Brain microvascular endothelial cell (primary cell): ENCODE results near the gene KCNK10.

ENCODE experiments used
- DNase-seq: peaks from one replicate; pipeline ENCODE4 v3.0.0-alpha.2; 2020
- H3K27ac ChIP-seq: fragments of 250-450 bp; sonication (Bioruptor Pico); 2 replicates; pipeline ENCODE4 v1.5.1; 2020; ENCODE audit warnings: mild to moderate bottlenecking, moderate library complexity
- H3K27me3 ChIP-seq: fragments of 250-450 bp; sonication (Bioruptor Pico); replicated peaks from 2 replicates; pipeline ENCODE4 v1.5.1; 2020; ENCODE audit warnings: mild to moderate bottlenecking
- H3K36me3 ChIP-seq: fragments of 250-450 bp; sonication (Bioruptor Pico); replicated peaks from 2 replicates; pipeline ENCODE4 v1.5.1; 2020; ENCODE audit warnings: mild to moderate bottlenecking
- H3K4me3 ChIP-seq: 2 replicates; pipeline ENCODE4 v1.5.1; 2011; ENCODE audit warnings: low read depth, mild to moderate bottlenecking, control low read depth, low read length, moderate library complexity
- in situ Hi-C: cut with HindIII; loops from 2 replicates; pipeline ENCODE4 v1.10.0; 2017; ENCODE audit warnings: low sequenced_read_pairs, low pct_ligation_motif_present
- TF ChIP-seq, protein P1 (sequence below): IDR thresholded peaks from 2 replicates; pipeline ENCODE4 v1.5.1; 2011; ENCODE audit warnings: low read depth, mild to moderate bottlenecking, moderate library complexity, low read length, control low read depth, inconsistent platforms; ENCODE audit errors: missing control alignments

KCNK10 gene

DNA sequence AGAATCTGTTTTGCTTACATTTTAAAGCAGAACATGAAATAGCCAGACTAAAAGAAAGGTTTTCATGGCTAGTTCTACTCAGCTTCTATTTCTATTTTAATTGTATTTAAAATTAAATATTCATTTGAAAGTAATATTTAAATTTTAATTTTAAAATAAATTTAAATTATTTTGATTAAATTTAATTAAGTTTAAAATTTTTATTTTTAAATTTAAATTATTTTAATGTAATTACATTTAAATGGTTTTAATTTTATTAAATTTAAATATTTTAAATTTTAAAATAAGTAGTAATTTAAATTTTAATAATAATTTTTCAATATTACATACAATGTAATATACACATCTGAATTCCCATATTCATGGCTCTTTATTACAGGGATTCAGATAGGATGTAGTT, 17.3 kb upstream of the KCNK10 start:
- in situ Hi-C loops: no loop called here
- no peaks in the 10 kb centered on the region for H3K27me3 ChIP-seq
- H3K4me3 ChIP-seq: no peak overlapping the region
- TF ChIP-seq, protein P1, sequence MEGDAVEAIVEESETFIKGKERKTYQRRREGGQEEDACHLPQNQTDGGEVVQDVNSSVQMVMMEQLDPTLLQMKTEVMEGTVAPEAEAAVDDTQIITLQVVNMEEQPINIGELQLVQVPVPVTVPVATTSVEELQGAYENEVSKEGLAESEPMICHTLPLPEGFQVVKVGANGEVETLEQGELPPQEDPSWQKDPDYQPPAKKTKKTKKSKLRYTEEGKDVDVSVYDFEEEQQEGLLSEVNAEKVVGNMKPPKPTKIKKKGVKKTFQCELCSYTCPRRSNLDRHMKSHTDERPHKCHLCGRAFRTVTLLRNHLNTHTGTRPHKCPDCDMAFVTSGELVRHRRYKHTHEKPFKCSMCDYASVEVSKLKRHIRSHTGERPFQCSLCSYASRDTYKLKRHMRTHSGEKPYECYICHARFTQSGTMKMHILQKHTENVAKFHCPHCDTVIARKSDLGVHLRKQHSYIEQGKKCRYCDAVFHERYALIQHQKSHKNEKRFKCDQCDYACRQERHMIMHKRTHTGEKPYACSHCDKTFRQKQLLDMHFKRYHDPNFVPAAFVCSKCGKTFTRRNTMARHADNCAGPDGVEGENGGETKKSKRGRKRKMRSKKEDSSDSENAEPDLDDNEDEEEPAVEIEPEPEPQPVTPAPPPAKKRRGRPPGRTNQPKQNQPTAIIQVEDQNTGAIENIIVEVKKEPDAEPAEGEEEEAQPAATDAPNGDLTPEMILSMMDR: no peak
- no peak overlapping the region for H3K27ac ChIP-seq
- no peak for DNase-seq
- H3K36me3 ChIP-seq: no peaks in the 10 kb centered on the region

- Histone ChIP-seq H3K27me3 (peaks cover 1% of the 10 kb centered on the region), H3K4me3 (no peak overlapping the region), H3K27ac (no peak overlapping the region), H3K36me3 (no peaks in the 10 kb centered on the region)
- in situ Hi-C loops: no loop called here
- no peak for DNase-seq
- TF ChIP-seq, protein P1: no peak
Observed at GRCh38 chr14:88333036-88333435, 10.0 kb upstream of the KCNK10 start.

DNA sequence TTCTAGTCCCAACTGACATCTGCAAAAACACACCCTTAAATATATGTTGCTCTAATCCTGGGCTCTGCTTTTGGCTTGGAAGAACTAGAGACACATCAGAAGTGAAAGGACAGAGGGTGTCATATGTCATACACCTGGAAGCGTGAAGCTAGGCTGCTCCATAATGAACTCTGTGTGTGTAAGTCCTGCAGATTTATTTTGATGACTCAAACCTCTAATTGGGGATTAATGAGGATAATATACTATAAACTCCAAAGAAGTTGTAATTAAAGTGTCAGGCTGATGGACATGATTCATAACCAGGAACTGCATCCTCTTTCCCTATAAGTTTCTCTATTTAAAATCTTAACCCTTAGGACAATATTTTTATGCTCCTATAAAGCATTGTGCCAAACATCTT, 4.4 kb upstream of the KCNK10 start:
- Histone ChIP-seq H3K4me3 (no peak overlapping the region), H3K36me3 (no peaks in the 10 kb centered on the region), H3K27ac (no peak overlapping the region), H3K27me3 (peaks cover 51% of the 10 kb centered on the region)
- no peak for DNase-seq
- in situ Hi-C loops: no loop called here
- TF ChIP-seq, protein P1: no peak

DNA sequence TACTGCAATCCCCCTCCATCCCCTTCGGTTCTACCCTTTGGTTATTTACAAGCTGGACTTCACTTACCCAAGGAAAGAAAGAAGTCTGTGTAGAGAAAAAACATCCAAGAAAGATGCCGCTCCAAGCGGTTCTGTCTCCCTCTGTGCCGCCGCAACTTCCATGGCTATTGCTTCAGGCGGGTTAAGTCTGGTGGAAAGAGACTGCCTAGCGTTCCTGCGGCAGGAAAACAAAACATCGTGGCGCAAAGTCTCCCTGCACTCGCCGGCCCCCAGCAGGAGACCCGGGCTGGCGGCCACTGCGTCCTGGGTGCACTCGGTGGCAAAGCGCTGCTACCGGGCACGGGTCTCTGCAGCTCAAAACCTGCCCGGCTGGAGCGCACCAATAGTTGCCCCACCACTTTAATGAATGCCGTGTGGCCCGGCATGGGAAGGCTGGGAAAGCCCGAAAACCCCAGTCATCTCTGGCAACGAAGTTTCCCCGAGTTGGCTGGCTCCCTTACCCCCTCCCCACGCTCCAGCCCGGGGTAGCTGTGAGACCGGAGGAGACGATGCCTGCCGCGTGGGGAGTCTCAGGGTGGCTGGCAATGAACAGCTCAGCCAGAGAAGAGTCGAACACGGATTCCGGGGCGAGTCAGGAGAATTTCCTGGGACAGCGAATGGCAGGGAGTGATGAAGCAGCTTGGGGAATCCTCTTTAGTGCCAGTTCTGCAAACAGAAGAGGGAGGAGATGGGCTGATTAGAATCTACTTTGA, 3.5 kb upstream of the KCNK10 start:
- no peak overlapping the region for H3K27ac ChIP-seq
- TF ChIP-seq, protein P1: no peak
- in situ Hi-C loops: no loop called here
- no peak overlapping the region for H3K4me3 ChIP-seq
- DNase-seq: no peak
- H3K36me3 ChIP-seq: no peaks in the 10 kb centered on the region
- H3K27me3 ChIP-seq: peaks cover 60% of the 10 kb centered on the region

DNA sequence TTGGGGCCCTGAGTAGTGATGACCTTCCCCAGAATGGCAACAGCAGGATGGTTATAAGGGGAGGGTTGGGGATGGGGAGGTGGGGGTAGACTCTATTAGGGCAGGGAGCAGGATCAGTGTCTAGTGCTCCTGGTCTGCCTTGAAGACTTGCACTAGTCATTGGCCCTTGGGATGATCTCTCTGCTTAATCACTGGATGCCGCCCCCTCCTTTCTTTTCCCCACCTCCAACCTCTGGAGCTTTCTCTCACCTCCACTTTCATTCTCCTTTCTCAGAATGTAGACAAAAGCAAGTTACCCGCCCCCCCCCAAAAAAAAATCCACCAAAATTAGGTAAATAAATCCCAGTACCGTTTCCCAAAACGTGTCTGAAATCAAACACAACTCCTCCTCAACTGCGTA, 2.8 kb upstream of the KCNK10 start:
- TF ChIP-seq, protein P1: no peak
- Histone ChIP-seq H3K27ac (no peak overlapping the region), H3K27me3 (peaks cover 60% of the 10 kb centered on the region), H3K4me3 (no peak overlapping the region), H3K36me3 (no peaks in the 10 kb centered on the region)
- in situ Hi-C loops: no loop called here
- DNase-seq: no peak

- no peak for DNase-seq
- in situ Hi-C loops: no loop called here
- Histone ChIP-seq H3K27ac (no peak overlapping the region), H3K36me3 (no peaks in the 10 kb centered on the region), H3K27me3 (peaks cover 60% of the 10 kb centered on the region), H3K4me3 (no peak overlapping the region)
- TF ChIP-seq, protein P1: no peak
Observed at GRCh38 chr14:88324930-88325329, 1.9 kb upstream of the KCNK10 start.
